ENCODE results near the gene RETREG2. TPM values are rescaled to one million over a fixed set of nuclear protein-coding genes. Genes with fewer than 3 reads are reported as not detected.

Gene RETREG2
- total RNA-seq, 4 donors from 2014 or later, result 82.3 to 122 (median 100) TPM

- intact Hi-C loops (cut with DNase I), result no loop called here
- Histone ChIP-seq H3K4me1 (peaks cover 24% of the 10 kb centered on the region in 2 donors), H3K4me3 (replicated peaks in 1 of 3) (peak overlapping the region; percentile 23 to 75 (median 70)), H3K9me3 (no peaks in the 10 kb centered on the region), H3K27me3 (no peaks in the 10 kb centered on the region), H3K36me3 (peaks cover 42% of the 10 kb centered on the region in 2 donors), H3K27ac (peak overlapping the region; percentile 52 to 88 (median 70))
- peak; percentile 55 to 61 for DNase-seq
- no peak for TF ChIP-seq POLR2A (IDR thresholded peaks at IDR 0.05)
- TF ChIP-seq, protein P1, sequence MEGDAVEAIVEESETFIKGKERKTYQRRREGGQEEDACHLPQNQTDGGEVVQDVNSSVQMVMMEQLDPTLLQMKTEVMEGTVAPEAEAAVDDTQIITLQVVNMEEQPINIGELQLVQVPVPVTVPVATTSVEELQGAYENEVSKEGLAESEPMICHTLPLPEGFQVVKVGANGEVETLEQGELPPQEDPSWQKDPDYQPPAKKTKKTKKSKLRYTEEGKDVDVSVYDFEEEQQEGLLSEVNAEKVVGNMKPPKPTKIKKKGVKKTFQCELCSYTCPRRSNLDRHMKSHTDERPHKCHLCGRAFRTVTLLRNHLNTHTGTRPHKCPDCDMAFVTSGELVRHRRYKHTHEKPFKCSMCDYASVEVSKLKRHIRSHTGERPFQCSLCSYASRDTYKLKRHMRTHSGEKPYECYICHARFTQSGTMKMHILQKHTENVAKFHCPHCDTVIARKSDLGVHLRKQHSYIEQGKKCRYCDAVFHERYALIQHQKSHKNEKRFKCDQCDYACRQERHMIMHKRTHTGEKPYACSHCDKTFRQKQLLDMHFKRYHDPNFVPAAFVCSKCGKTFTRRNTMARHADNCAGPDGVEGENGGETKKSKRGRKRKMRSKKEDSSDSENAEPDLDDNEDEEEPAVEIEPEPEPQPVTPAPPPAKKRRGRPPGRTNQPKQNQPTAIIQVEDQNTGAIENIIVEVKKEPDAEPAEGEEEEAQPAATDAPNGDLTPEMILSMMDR (IDR thresholded peaks at IDR 0.05), result peak in 1 of 6 experiments; percentile 5
- WGBS, 2 donors, result 0 to 1% methylated on average over 17 to 20 of the region's 24 CpGs
These were observed 52.0 kb downstream of the RETREG2 start for GRCh38 chr2:219230059-219230540.

GRCh38 chr2:219234331-219234730 lies 56.3 kb downstream of the RETREG2 start:
- TF ChIP-seq, protein P1 (IDR thresholded peaks at IDR 0.05), result no peak
- no peak for TF ChIP-seq POLR2A (IDR thresholded peaks at IDR 0.05)
- H3K36me3 ChIP-seq, result peaks cover 54 to 65% of the 10 kb centered on the region in 2 donors
- DNase-seq, result no peak
- H3K4me1 ChIP-seq, result peaks cover 10 to 12% of the 10 kb centered on the region in 2 donors
- no peaks in the 10 kb centered on the region for H3K9me3 ChIP-seq
- H3K27me3 ChIP-seq, result no peaks in the 10 kb centered on the region
- intact Hi-C loops (cut with DNase I), result no loop called here
- WGBS, 2 donors, result 91 to 94% methylated on average over 3 of the region's 3 CpGs
- no peak overlapping the region for H3K4me3 ChIP-seq (replicated peaks in 1 of 3)
- no peak overlapping the region for H3K27ac ChIP-seq

Other genes starting within 250 kb of the RETREG2 start
- under 1 TPM in 1 of 4 donors, not detected in 3; 0.39 TPM for gene CDK5R2, start 218.6 kb upstream of the RETREG2 start, total RNA-seq
- gene FEV, start 193.1 kb upstream of the RETREG2 start, total RNA-seq, result not detected
- gene CRYBA2, start 184.9 kb upstream of the RETREG2 start, total RNA-seq, result not detected
- 1 to 10 TPM in 1 of 4 donors, under 1 TPM in 2, not detected in 1; under 0.01 to 1.3 (median 0.78) TPM for gene CFAP65, start 136.8 kb upstream of the RETREG2 start, total RNA-seq
- gene IHH, start 117.4 kb upstream of the RETREG2 start, total RNA-seq, result under 1 TPM in 1 of 4 donors, not detected in 3; 0.34 TPM
- gene NHEJ1, start 17.5 kb upstream of the RETREG2 start, total RNA-seq, result 10 to 100 TPM in 3 of 4 donors, 1 to 10 TPM in 1; 8.6 to 13.8 (median 11.9) TPM
- 1 to 10 TPM; 1.1 to 3.9 (median 3.4) TPM for gene SLC23A3, start 8.2 kb upstream of the RETREG2 start, total RNA-seq
- 100 to 1,000 TPM in 1 of 4 donors, 10 to 100 TPM in 3; 48.2 to 115 (median 65.0) TPM for gene CNPPD1, start 1.4 kb upstream of the RETREG2 start, total RNA-seq
- 100 to 1,000 TPM in 2 of 4 donors, 10 to 100 TPM in 2; 78.7 to 131 (median 92.0) TPM for gene ZFAND2B, start 28.5 kb downstream of the RETREG2 start, total RNA-seq
- gene ABCB6, start 40.7 kb downstream of the RETREG2 start, total RNA-seq, result 10 to 100 TPM; 29.6 to 96.8 (median 63.6) TPM
- gene ATG9A, start 51.4 kb downstream of the RETREG2 start, total RNA-seq, result 10 to 100 TPM; 48.8 to 59.3 (median 54.6) TPM
- 10 to 100 TPM; 38.1 to 66.4 (median 45.5) TPM for gene ANKZF1, start 51.5 kb downstream of the RETREG2 start, total RNA-seq
- 10 to 100 TPM; 12.9 to 24.6 (median 14.9) TPM for gene GLB1L, start 67.2 kb downstream of the RETREG2 start, total RNA-seq
- gene STK16, start 67.2 kb downstream of the RETREG2 start, total RNA-seq, result 10 to 100 TPM; 19.5 to 33.0 (median 24.9) TPM
- not detected for gene TUBA4B, start 75.0 kb downstream of the RETREG2 start, total RNA-seq
- gene TUBA4A, start 75.6 kb downstream of the RETREG2 start, total RNA-seq, result 10 to 100 TPM; 21.0 to 72.4 (median 34.8) TPM
- 100 to 1,000 TPM in 3 of 4 donors, 10 to 100 TPM in 1; 79.0 to 127 (median 116) TPM for gene DNAJB2, start 101.1 kb downstream of the RETREG2 start, total RNA-seq
- 1 to 10 TPM in 3 of 4 donors, not detected in 1; 1.9 to 4.6 (median 4.4) TPM for gene PTPRN, start 131.1 kb downstream of the RETREG2 start, total RNA-seq
- gene RESP18, start 154.5 kb downstream of the RETREG2 start, total RNA-seq, result not detected
- gene DNPEP, start 209.6 kb downstream of the RETREG2 start, total RNA-seq, result 10 to 100 TPM; 35.9 to 49.5 (median 41.6) TPM
- gene DES, start 240.1 kb downstream of the RETREG2 start, total RNA-seq, result 10 to 100 TPM; 26.7 to 54.4 (median 28.7) TPM